ENCODE results near the gene KATNAL2.
"Not testable (repeated sequence)": the region's sequence is repeated elsewhere in the genome, so short reads cannot be mapped to it uniquely, and the experiment has no call there.

KATNAL2 gene

DNA sequence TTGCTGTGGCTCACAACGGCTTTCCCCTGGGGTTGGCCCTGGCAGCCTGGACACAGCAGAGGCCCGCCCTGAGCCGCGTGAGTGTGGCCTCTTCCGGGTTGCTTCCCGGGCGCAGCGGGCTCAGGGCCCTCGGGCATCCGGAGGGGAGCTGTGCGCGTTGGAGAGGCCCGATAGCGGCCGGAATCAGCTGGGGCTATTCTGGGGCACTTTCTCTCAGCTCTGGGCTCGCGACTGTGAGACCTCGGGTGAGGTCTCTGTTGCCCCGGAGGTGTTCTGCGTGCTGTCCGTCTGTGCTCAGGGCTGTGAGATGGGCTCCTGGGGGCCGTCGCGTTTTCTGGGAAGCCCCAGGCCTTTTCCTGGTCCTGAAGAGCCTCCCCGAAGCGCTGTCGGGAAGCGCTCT, 117.2 kb downstream of the KATNAL2 start:
- DNase-seq, result not testable (repeated sequence)

- DNase-seq, result no peak
Observed at GRCh38 chr18:47035156-47035671, 117.8 kb downstream of the KATNAL2 start, which contains the start of gene ELOA2. ELOA2 (minus strand) TSS chr18:47035621; CDS start chr18:47035264, 357 bp downstream.

GRCh38 chr18:47036298-47036874, 119.0 kb downstream of the KATNAL2 start:
- no peak for DNase-seq

DNA sequence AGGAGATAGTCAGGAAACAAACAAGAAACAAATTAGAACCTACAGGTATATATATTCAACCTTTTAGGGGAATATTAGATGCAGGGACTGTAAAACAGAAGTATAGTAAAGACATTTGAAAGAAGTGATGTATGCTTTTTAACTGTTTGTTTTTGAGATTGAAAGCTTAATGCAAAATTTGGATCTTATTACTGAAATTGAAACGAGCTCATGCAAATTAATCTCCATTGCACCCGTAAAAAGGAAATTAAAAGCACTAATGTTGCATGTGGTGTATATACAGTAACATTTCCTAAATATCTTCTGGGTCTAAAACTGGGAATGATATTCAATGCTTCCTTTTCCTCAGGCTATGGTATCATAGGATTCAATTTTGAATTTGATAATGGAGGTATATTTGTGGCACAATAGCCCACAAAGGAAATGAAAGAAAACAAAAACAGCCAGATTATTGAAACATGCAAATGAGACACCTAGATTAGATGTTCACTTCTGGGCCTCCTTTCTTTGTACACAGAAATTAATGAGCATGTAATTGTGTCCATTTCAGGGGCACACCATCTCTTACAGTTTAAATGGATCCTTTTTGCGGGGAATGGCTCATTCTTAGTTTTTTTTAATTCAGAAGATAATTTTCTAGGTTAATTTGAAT, 119.7 kb downstream of the KATNAL2 start:
- DNase-seq, result no peak

DNA sequence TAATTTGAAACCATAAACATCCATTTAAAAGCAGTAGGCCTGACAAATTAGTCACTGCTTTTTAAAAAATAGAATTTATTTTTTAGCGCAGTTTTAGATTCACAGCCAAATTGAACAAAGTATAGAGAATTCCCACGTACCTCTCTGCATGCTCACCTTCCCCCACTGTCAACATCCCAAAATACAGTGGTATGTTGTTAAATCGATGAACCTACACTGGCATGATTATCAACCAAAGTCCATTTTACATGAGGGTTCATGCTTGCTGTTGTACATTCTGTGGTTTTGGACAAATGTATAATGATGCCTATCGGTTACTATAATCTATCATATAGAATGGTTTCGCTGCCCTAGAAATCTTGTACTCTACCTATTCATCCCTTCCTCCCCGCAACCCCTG, 123.6 kb downstream of the KATNAL2 start:
- no peak for DNase-seq

DNA sequence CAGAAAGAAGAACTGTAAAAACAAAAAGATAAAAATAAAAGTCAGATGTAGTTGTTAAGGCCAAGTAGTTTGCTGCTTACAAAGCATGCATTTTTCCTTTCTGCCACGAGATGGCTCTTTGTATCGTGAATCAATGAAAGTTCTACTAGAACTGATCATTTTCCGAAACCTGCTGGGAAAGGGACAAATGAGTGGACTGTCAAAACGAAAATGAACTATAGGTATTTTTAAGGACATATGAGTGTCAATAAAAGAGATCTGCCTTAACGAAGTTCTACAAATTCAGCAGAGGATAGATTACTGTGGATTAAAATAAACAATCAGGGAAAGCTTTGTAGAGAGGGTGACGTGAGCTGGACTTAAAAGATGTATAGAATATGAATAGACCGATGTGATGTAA, 133.1 kb downstream of the KATNAL2 start:
- DNase-seq, result peak; percentile 71

DNA sequence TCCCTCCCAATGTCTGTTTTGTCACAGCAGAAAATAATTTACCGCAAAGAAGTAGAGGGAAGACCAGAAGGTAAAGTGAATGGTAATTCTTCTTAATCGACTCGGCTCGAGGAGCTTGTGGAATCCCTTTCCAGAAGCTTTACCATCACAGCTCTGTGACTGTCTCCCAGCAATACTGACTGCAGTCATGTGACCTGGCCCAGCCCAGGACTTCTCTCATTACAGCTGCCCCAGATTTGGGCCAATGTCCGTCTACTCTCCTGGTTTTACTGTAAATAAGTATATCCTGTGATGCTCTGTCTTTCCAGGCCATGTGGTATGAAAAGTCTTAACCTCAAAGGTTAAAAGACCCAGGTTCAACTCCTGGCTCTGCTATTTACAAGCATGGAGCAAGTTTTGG, 137.0 kb downstream of the KATNAL2 start:
- DNase-seq, result no peak

- no peak for DNase-seq
Observed at GRCh38 chr18:47062471-47062870, 145.1 kb downstream of the KATNAL2 start.

DNA sequence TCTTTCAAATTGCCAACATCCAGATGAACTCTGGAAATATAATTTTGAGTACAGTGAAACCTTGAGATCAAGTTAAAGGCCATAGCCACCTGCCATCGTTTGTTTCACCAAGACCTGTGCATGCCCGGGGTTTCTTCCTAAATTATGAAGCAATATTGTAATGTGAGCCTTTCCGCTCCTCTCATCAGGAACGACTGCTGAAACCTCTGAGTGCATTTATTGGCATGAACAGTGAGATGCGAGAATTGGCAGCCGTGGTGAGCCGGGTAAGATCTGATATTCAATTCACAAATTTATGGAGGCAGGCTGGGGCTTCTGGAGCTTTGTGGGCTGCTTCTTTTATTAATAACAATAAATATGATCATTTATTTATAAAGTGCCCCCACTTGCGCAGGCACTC, 145.7 kb downstream of the KATNAL2 start:
- DNase-seq, result no peak

- DNase-seq, result no peak
Observed at GRCh38 chr18:47067648-47068047, 150.2 kb downstream of the KATNAL2 start.

GRCh38 chr18:47075098-47075883, 157.9 kb downstream of the KATNAL2 start:
- no peak for DNase-seq

DNA sequence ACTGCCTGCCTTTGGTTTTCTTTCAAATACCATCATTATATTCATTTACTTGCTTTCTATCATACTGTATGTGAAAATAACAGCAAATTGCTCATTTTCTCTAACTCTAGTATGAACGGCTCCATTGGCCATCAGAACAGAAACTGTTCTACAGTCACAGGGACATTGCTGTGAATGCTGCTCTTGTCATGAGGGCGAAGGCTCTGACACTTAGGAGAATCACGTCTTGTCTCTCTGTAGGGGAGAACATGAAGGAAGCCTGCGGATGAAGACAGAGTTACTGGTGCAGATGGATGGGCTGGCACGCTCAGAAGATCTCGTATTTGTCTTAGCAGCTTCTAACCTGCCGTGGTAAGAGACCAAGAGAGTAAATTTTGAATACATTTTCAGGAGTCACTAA, 159.7 kb downstream of the KATNAL2 start:
- DNase-seq, result peak; percentile 17

GRCh38 chr18:47080872-47081271, 163.5 kb downstream of the KATNAL2 start:
- DNase-seq, result no peak

- no peak for DNase-seq
Observed at GRCh38 chr18:47081578-47081977, 164.2 kb downstream of the KATNAL2 start.

DNA sequence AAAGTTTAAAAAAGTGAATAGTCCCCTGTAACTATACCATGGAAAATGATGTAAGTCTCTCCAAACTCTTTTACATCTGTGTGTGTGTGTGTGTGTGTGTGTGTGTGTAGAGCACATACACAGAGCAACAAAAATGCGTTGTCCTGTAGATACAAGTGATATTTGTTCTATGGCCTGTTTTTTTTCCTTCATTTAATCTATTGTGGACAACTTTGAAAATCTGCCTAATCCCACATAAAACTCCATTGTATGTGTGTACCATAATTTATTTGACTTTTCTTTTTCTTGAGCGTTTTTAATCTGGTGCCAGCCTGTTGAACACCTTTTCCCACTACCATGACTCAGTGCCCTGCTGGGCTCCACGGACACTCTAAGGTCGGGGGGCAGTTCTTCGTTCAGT, 170.3 kb downstream of the KATNAL2 start:
- DNase-seq, result no peak

DNA sequence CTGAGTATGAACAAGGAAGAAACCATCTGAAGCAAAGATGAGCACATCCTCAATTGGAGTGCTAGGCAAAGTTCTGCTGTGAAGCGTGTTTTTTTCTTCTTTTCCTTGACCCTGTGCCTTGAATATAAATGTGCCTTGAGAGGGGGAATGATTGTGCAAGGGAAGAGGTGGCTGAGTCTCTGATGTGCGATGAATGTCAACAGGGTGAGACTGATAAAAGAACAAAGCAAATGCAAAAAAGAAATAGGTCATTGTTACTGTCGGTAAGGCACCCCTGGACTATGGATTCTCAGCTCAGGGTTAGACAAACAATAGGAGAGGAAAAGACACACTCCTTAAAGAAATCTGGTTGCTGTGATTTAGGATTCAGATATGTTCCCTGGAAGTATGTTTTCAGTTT, 178.4 kb downstream of the KATNAL2 start:
- no peak for DNase-seq

GRCh38 chr18:47100212-47100831, 182.9 kb downstream of the KATNAL2 start:
- peak; percentile 77 for DNase-seq

GRCh38 chr18:47108373-47108772, 191.0 kb downstream of the KATNAL2 start:
- DNase-seq, result no peak

- DNase-seq, result no peak
Observed at GRCh38 chr18:47108998-47109405, 191.6 kb downstream of the KATNAL2 start.

- DNase-seq, result no peak
Observed at GRCh38 chr18:47109720-47110119, 192.3 kb downstream of the KATNAL2 start.

- DNase-seq, result no peak
Observed at GRCh38 chr18:47110492-47111274, 193.3 kb downstream of the KATNAL2 start.

- no peak for DNase-seq
Observed at GRCh38 chr18:47113796-47114540, 196.6 kb downstream of the KATNAL2 start.

Data from eye (tissue), 1 donor.